HG02973 (cell line): ENCODE measurements around the gene CLIP2.
"Not testable (repeated sequence)": the region's sequence is repeated elsewhere in the genome, so short reads cannot be mapped to it uniquely, and the experiment has no call there.

ENCODE experiments used
- ATAC-seq: cut with Tn5 transposase; IDR thresholded peaks from one replicate; pipeline ENCODE4 v1.9.1; 2021; ENCODE audit warnings: moderate library complexity; ENCODE audit not compliant: unreplicated experiment

CLIP2 gene

DNA sequence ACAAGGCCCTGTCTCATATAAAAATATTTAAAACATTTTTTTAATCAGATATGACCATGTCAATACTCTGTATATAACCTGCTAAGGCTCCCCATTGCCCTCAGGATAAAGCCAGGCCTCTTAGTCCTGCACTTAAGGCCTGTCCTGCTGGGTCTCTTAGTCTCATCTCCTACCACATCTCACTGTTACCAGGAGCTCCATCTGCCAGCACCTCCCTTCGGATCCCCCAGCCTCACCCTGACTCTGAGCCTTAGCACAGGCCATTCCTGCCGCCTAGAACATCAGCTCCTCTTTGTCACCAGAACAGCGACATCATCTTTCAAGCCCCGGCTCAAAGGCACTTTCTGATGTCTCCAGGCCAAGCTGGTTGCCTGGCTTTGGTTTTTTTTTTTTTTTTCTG, 138.8 kb downstream of the CLIP2 start:
- ATAC-seq: no peak

DNA sequence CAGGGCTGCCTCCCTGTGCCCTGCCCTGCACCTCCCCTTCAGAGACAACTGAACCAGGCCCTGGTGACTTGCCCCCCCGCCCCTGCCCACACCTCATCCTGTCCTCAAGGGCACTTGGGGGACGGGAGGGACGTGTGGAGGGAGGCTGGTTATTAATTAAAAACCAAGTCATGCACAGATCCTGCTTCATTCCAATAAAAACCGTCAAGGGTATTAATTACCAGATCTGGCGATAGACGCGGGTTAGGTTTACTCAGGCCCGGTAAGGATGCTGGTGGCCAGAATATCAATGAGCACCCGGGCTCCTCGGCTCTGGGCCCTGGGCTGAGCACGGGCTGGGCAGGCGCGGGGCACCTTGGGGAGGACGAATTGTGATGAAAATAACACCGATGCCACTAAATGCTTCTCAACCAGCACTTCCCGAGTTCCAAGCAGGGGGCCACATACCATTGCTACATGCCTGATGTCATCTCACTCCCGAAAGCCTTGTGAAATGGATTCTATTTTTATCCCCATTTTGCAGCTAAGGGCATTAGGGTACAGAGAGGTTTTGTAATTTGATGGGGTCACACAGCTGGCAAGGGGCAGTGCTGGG, 140.0 kb downstream of the CLIP2 start:
- ATAC-seq: no peak

DNA sequence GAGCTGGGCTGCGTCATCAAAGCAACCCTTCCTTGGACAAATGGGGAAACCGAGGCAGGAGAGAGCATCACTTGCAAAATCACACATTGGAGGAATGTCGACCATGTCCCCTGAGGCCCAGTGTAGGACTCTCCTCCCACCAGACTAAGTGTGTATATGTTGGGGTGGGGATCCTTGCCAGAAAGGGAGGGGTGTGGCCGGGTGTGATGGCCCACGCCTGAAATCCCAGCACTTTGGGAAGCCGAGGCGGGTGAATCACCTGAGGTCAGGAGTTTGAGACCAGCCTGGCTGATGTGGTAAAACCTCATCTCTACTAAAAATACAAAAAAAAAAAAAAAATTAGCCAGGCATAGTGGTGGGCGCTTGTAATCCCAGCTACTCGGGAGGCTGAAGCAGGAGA, 141.2 kb downstream of the CLIP2 start:
- ATAC-seq: not testable (repeated sequence)

DNA sequence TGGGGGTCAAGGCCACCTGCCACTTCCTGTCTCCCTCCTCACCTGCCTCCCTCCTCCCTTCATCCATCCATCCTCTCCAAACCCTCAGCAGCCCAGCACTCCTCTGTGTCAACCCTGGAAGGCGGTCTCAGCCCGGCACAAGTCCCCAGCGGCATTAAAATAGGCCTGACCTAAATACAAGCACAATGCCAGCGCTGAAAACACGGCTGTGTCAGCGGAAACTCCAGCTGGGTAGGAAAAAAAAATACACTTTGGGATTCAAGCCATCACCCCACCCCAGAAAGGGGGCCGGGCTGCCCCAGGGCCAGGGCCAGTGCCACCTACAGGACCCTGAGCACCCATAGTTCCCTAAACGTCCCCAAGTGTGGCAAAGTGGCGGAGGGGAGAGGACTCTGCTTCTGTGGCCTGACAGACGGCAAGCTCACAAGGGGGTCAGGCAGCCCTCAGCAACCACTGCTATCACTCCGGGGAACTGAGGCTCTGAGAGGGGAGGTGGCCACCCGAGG, 141.8 kb downstream of the CLIP2 start:
- ATAC-seq: no peak

DNA sequence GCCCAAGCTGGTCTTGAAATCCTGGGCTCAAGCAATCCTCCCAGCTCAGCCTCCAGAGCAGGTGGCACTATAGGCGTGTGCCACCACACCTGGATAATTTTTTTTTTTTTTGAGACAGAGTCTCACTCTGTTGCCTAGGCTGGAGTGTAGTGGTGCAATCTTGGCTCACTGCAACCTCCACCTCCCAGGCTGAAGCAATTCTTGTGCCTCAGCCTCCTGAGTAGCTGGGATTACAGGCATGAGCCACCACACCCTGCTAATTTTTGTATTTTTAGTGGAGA, 148.0 kb downstream of the CLIP2 start:
- not testable (repeated sequence) for ATAC-seq

DNA sequence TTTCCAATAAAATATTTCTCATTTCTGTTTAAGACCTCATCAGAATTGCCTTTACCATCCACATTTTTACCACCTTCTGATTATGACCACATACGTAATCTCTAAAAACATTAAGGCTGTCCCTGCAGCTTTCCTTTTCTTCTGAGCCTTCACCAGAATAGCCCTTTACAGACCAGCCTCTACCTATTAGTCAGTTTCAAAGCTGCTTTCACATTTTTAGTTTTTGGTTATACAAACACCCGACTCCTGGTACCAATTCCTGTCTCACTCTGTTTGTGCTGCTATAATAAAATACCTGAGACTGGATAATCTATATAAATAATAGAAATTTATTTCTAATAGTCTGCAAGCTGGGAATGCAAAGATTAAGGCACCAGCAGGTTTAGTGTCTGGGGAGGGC, 149.1 kb downstream of the CLIP2 start:
- no peak for ATAC-seq

DNA sequence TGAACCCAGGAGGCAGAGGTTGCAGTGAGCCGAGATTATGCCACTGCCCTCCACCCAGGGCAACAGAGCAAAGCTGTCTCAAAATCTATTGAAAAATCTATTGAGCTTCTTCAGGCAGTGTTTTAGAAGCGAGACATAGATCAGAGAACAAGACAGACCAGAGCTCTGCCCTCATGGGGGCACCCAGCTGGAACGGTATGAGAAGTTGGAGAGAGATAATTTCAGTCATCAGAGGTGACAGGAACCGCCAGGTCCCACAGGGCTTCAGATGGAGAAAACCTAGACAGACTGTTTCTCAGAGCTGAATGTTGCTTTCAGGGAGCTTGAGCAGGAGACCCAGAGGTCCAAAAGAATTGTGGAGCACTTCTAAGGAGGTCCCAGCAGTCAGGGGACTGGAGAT, 150.3 kb downstream of the CLIP2 start:
- ATAC-seq: no peak

DNA sequence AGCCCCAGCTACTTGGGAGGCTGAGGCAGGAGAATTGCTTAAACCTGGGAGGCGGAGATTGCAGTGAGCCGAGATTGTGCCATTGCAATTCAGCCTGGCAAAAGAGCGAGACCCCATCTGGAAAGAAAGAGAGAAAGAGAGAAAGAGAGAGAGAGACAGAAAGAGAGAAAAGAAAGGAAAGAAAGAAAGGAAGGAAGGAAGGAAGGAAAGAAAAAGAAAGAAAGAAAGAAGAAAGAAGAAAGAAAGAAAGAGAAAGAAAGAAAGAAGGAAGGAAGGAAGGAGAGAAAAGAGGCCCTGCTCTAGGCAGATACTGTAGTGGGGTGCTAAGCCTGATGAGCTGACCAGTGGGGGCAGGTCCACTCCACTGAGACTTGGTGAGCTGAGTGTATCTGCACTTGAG, 150.9 kb downstream of the CLIP2 start:
- ATAC-seq: not testable (repeated sequence)

DNA sequence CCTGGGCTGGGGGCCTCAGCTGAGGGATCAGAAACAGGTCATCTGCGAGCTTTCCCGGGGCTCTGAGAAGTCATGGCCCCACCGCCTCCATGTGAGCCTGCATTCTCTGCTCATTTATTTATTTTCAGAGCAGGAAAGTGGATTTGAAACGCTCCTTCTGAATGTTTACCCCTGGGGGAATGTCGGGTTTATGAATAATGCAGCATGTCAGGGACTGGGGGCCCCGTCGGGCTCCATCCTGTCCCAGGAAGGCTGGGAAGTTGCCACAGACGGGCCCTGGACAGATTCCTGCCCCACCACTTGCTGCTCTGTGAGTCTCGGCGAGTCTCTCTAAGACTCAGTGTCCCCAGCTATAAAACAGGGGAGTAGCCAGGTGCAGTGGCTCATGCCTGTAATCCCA, 152.6 kb downstream of the CLIP2 start:
- ATAC-seq: no peak

DNA sequence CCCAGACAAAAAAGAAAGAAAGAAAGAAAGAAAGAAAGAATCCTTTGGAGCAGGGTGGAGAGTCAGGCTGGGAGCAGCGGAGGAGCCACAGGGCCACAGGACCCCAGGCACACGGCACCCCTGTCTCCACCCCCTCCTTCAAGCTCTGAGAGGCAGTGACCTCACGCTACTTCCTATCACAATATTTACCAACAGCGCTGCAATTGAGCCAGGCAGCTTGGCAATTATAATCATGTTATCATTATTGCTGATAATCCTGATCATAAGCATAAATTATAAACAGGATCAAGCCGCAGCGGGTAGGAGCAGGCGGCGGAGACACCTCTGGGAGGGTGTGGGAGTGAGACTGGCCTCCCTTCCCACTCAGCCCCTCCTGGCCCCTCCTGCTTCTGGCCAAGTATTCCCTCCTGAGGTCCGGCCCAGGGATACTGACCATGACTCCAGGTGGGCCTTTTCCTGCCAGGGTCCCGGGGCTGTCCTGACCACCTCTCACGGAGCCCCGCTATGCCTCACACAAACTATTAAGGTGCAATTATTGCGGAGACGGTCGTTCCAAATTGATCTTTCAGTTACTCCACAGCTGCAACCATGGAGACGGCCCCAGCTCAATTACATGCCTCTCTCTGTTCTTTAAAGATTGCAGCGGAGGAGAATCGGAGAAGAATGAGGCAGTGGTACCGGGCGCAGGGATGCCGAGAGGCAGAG, 154.5 kb downstream of the CLIP2 start:
- ATAC-seq: no peak

DNA sequence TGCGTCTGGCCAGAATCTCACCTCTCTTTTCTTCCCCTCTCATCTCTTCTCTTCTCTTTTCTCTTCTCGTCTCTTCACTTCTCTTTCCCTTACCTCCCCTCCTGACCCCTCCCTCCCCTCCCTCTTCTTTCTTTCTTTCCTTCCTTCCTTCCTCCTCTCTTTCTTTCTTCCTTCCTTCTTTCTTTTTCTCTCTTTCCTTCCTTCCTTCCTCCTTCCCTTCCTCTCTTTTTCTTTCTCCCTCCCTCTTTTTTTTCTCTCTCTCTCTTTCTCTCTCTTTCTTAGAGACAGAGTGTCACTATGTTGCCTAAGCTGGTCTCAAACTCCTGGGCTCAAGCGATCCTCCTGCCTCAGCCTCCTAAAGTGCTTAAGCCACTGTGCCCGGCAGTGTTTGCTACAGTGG, 159.9 kb downstream of the CLIP2 start:
- ATAC-seq: no peak

DNA sequence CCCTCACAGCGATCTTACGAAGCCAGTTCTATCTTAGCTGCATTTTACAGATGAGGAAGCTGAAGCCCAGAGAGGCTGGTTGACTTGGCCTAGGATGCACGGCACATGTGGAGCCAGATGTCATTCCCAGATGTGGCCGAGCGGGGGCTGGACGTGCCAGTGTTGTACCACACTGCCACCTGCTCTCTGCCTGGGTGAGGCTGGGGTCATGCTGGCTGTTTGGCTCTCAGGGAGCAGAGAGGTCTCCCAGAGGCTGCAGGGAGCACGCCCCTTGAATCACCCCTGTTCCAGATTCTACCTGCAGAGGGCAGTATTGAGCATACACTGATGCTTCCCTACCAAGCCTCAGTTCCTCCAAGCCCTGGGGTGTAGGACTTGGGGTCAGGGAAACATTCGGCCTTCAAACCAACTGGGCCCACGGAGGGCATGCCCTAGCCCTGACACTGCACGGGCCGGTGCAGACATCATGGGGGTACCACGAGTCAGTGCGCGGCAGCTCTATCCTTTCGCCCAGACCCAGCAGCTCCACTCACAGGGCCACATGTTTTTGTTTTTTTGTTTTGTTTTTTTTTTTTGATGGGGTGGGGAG, 160.7 kb downstream of the CLIP2 start:
- ATAC-seq: no peak

DNA sequence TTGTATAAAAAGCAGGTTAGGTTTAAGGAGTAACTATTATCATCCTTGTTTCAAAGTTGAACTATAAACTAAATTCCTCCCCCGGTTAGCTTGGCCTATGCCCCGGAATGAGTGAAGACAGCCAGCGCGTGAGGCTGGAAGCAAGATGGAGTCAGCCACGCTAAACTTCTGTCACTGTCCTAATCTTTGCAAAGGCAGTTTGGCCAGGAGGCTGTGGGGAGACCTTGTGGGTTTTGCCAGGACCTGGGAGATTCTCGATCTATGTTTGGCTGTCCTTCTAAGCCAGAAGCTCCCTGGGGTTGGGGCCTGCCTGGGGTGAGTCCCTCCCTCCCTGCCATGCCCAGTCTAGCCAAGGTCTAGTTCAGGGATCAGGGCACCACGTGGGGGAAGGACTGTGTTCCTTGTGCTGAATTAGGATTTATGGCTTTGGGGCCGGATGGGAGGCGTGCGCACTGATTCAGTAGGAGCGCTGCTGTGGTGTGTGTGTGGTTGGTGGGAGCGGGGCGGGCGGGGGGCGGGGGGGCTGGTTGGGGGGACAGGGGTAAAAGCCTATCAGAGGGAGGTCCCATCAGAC, 163.6 kb downstream of the CLIP2 start:
- no peak for ATAC-seq

DNA sequence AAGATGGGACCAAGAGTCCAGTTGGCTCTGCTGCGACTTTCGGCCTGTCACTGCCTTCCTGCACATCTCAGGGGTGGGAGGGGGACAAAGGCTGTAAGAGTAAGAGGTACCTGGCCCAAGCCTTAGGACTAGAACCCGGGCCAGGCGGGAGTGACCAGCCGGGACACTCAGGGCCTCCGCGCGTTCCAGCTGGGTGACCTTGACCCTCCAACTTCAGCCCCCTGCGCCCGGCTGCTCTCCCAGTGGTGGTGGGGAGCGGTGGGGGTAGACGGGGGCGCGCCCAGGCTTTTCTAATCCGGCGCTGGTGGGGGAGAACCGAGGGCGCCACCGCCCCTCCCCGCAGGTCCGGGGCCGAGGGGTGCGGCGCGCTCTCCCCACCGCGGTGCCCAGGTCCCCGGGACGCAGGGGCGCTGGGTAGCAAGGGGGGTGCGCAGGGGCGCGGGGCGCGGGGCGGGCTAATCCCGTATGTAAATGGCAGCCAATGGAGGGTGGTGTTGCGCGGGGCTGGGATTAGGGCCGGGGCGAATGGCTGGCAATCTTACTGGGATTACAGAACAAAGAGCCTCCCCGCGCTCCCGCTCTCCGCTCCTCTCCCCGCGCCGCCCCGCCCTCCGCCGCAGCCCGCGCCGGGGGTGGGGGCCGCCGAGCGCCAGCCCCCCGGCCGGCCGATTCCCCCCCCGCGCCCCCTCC, 164.3 kb downstream of the CLIP2 start, which contains the start of gene GTF2IRD1:
GTF2IRD1 (plus strand) TSS at position 585 of the 690 bp plus-strand sequence. CDS start 54,175 bp downstream, outside the sequence.
- no peak for ATAC-seq

DNA sequence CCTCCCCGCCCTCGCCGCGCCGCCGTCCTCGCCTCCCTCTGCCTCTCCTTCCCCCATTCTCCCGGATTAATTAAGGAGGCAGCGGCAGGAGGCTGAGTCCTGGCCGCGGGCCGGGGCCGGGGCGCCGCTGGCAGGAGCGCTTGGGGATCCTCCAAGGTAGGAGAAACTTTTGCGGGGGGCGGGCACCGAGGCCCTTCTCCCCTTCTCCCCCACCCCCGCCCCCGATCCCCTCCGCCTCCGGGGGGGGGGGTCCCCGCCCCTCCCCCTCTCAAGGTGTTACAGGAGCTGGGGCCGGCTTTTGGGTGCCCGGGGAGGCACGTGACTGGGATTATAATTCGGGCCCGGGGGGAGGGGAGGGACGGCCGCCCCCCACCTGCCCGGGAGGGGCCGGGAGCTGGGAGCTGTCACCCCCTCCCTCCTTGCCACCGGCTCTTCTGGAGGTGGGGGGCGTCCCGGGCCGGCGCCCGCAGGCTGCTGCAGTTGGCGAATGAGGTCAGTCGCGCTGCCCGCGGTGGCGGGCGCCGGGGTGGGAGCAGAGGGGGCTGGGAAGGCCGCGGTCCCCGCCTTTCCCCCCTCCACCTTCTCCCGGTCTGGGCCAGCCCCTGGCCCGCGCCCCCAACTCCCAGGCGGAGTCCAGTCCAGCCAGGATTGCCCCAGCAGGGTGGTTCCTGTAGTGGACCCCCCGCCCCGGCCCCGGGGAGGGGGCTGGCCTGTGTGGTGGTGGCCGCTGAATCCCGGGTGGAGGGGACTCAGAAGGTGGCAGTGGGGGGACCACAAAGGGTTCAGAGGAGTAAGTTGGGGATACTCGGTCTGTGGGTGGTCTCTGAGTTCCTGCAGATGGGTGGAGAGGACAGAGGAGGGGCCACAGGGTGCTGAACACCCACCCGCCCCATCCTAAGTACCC, 165.1 kb downstream of the CLIP2 start:
- no peak for ATAC-seq

DNA sequence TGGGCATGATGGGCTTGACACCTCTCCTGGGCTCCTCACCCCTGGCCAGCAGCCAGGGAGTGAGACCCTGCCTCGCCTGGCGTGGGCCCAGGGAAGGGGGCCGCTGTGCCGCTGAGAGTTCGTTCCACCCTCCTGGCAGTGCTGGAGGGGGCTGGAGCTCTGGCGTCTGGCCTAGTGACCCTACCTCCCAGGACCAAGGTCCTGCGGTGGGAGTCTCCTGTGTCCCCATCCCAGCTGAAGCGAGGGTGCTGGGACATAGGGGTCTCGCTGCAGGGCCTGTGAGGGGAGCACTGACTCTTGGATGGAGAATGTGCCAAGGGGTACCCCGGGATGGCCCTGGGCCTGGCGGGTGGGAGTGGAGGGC, 165.7 kb downstream of the CLIP2 start:
- ATAC-seq: no peak

DNA sequence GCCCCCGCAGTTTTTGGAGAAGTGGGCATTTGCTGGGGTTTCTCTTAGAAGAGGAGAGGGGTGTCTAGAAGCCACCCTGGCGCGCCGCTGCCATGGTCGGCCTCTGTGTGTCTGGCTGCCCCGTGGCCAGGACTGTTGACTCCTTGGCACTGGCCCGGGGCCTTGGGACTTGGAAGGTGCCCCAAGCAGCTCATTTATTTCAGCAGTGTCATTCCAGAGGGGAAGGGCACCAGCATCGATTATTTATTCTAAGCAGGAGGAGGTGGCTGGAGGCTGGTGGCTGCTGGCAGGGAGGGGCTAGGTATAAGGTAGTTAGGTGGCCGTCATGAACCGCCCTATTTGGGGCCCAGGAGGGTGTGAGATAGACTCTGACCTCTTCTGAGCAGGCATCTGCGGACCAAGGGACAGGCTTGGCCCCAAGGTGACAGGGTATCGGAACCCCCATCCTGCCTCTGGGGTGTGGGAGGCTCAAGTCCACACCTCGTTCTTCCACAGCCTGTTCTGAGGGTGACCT, 166.1 kb downstream of the CLIP2 start:
- ATAC-seq: no peak
